GM23338 (cell line): ENCODE results near the gene ADTRP. TPM values are rescaled to one million over a fixed set of nuclear protein-coding genes. Genes with fewer than 3 reads are reported as not detected.

Experiments
- ATAC-seq: fragments of 200-7000 bp; cut with Tn5 transposase; 3 replicates; pipeline ENCODE4 v1.9.1; 2020
- DNase-seq: peaks from one replicate; pipeline ENCODE4 v3.0.0-alpha.2; 2015; ENCODE audit warnings: low spot score
- H2AFZ ChIP-seq: fragments of 200-600 bp; sonication (generic); 2 replicates; pipeline ENCODE4 v1.8.0; 2016; ENCODE audit warnings: antibody characterized with exemption, mild to moderate bottlenecking, moderate library complexity
- H3F3A ChIP-seq: fragments of 200-600 bp; sonication (generic); replicated peaks from 2 replicates; pipeline ENCODE4 v1.8.0; 2017; ENCODE audit warnings: antibody characterized with exemption, mixed run types, low read depth
- H3K27ac ChIP-seq: fragments of 200-600 bp; sonication (generic); 2 replicates; pipeline ENCODE4 v1.6.1; 2016; ENCODE audit warnings: low read depth
- H3K27me3 ChIP-seq: fragments of 200-600 bp; sonication (generic); 2 replicates; pipeline ENCODE4 v1.8.0; 2016; ENCODE audit warnings: mild to moderate bottlenecking, mixed run types, moderate library complexity; ENCODE audit not compliant: insufficient read depth
- H3K36me3 ChIP-seq: fragments of 200-600 bp; sonication (generic); 2 replicates; pipeline ENCODE4 v1.8.0; 2016; ENCODE audit warnings: mild to moderate bottlenecking; ENCODE audit not compliant: insufficient read depth
- H3K4me1 ChIP-seq: fragments of 200-600 bp; sonication (generic); 2 replicates; pipeline ENCODE4 v1.8.0; 2016; ENCODE audit warnings: mild to moderate bottlenecking, moderate library complexity; ENCODE audit not compliant: insufficient read depth
- H3K4me2 ChIP-seq: fragments of 200-600 bp; sonication (generic); 2 replicates; pipeline ENCODE4 v1.7.1; 2017; ENCODE audit warnings: mixed run types
- H3K4me3 ChIP-seq: fragments of 200-600 bp; sonication (generic); 2 replicates; pipeline ENCODE4 v1.6.1; 2016; ENCODE audit warnings: mixed run types
- H3K79me2 ChIP-seq: fragments of 200-600 bp; sonication (generic); replicated peaks from 2 replicates; pipeline ENCODE4 v1.8.0; 2017; ENCODE audit warnings: mild to moderate bottlenecking; ENCODE audit not compliant: insufficient read depth
- H3K9me2 ChIP-seq: fragments of 200-600 bp; sonication (generic); 2 replicates; pipeline ENCODE4 v1.8.0; 2017; ENCODE audit not compliant: insufficient read depth
- H4K20me1 ChIP-seq: fragments of 200-600 bp; sonication (generic); replicated peaks from 2 replicates; pipeline ENCODE4 v1.8.0; 2017; ENCODE audit warnings: mild to moderate bottlenecking; ENCODE audit not compliant: insufficient read depth
- H3K27ac Mint-ChIP-seq: 2 replicates; pipeline ENCODE4 v1.8.0; 2020; ENCODE audit warnings: inconsistent platforms, mild to moderate bottlenecking, moderate library complexity, mixed read lengths
- H3K27me3 Mint-ChIP-seq: 3 replicates; pipeline ENCODE4 v1.8.0; 2022; ENCODE audit warnings: low read depth, mild to moderate bottlenecking, moderate library complexity, mixed read lengths, inconsistent platforms; ENCODE audit not compliant: insufficient read depth, poor library complexity
- H3K36me3 Mint-ChIP-seq: 3 replicates; pipeline ENCODE4 v1.8.0; 2021; ENCODE audit warnings: low read depth, mild to moderate bottlenecking, inconsistent platforms, moderate library complexity, mixed read lengths
- H3K4me1 Mint-ChIP-seq: 3 replicates; pipeline ENCODE4 v1.8.0; 2020; ENCODE audit warnings: mild to moderate bottlenecking, inconsistent platforms, mixed read lengths
- H3K4me3 Mint-ChIP-seq: 3 replicates; pipeline ENCODE4 v1.8.0; 2021; ENCODE audit warnings: moderate library complexity, mild to moderate bottlenecking, inconsistent platforms, mixed read lengths
- H3K9me3 Mint-ChIP-seq: 3 replicates; pipeline ENCODE4 v1.8.0; 2020; ENCODE audit warnings: moderate library complexity, mild to moderate bottlenecking, inconsistent platforms, mixed read lengths
- CREB1 ChIP-seq: fragments of 250-450 bp; sonication (Bioruptor Pico); IDR thresholded peaks from 2 replicates; pipeline ENCODE4 v1.5.0; 2020; ENCODE audit warnings: low read depth, mild to moderate bottlenecking, moderate library complexity
- EZH2 ChIP-seq: fragments of 200-600 bp; sonication (generic); IDR thresholded peaks from one replicate; pipeline ENCODE4 v1.8.0; 2017; ENCODE audit warnings: antibody characterized with exemption, mild to moderate bottlenecking, low read depth; ENCODE audit not compliant: unreplicated experiment
- EZH2phosphoT487 ChIP-seq: fragments of 200-600 bp; sonication (generic); IDR thresholded peaks from one replicate; pipeline ENCODE4 v1.8.1; 2018; ENCODE audit warnings: antibody characterized with exemption; ENCODE audit not compliant: unreplicated experiment
- JUNB ChIP-seq: IDR thresholded peaks from one replicate; pipeline ENCODE4 v1.6.1; 2016; ENCODE audit warnings: antibody characterized with exemption; ENCODE audit not compliant: unreplicated experiment
- NANOG ChIP-seq: IDR thresholded peaks from 2 replicates; pipeline ENCODE4 v1.6.1; 2016; ENCODE audit warnings: antibody characterized with exemption, borderline replicate concordance
- POLR2AphosphoS5 ChIP-seq: IDR thresholded peaks from 2 replicates; pipeline ENCODE4 v1.6.1; 2016; ENCODE audit warnings: antibody characterized with exemption, low read depth
- STAT1 ChIP-seq: IDR thresholded peaks from one replicate; pipeline ENCODE4 v1.6.1; 2016; ENCODE audit warnings: antibody characterized with exemption; ENCODE audit not compliant: unreplicated experiment
- ZNF114 ChIP-seq: fragments of 250-450 bp; sonication (Bioruptor Pico); IDR thresholded peaks from 2 replicates; pipeline ENCODE4 v1.5.0; 2020; ENCODE audit warnings: mild to moderate bottlenecking, moderate library complexity
- ZNF331 ChIP-seq: fragments of 250-450 bp; sonication (Bioruptor Pico); IDR thresholded peaks from 2 replicates; pipeline ENCODE4 v1.5.0; 2020; ENCODE audit warnings: low read depth, mild to moderate bottlenecking, moderate library complexity
- ZNF462 ChIP-seq: fragments of 250-450 bp; sonication (Bioruptor Pico); IDR thresholded peaks from 2 replicates; pipeline ENCODE4 v1.5.0; 2020; ENCODE audit warnings: mild to moderate bottlenecking, moderate library complexity
- polyA plus RNA-seq: library from polyadenylated mRNA; unstranded; fragments of >200 nt; fragmentation: Nextera tagmentation; extraction: Ambion mirVana; gene quantifications from 2 replicates; pipeline ENCODE4 v1.2.1, GENCODE V29; 2016
- total RNA-seq: library from RNA; depleted of rRNA; stranded (reverse); fragments of >200 nt; shearing (Covaris generic); gene quantifications from 2 replicates; pipeline ENCODE4 v1.2.3, GENCODE V29; 2014
- TF ChIP-seq, protein P1 (sequence below): IDR thresholded peaks from 2 replicates; pipeline ENCODE4 v1.6.1; 2016; ENCODE audit warnings: antibody characterized with exemption
- TF ChIP-seq, protein P2 (sequence below), 2 experiments: fragments of 200-600 bp in 1 of 2; sonication (generic) in 1 of 2; conservative IDR thresholded peaks; 2 replicates each; pipeline versions ENCODE4 v1.5.1 to v1.6.1; 2016 to 2017; ENCODE audit warnings: antibody characterized with exemption in 2 of 2, low read depth in 2 of 2, mild to moderate bottlenecking in 2 of 2, moderate library complexity in 1 of 2

Gene ADTRP
- total and polyA plus RNA-seq, 2 experiments from 2014 or later: not detected

DNA sequence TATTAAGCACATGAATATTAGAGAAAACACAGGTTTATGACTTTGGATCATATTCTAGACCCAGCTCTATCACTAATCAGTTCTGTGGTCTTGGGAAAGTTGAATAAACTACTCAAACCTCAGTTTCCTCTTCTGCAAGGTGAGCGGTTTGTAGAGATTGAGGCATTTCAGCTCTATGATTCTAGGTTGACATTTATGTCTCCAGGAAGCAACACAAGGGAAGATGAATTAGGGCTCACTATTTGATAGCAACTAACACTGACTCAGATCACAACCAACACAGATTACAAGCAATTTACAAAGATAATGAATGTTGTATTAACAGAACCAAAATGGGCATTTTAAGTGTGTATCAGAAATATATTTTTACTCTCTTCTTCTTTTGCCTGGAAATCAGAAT, 21.9 kb downstream of the ADTRP start:
- DNase-seq (no peak), ATAC-seq (no peak)
- Histone ChIP-seq H3K4me2 (no peak overlapping the region), H3K4me1 (no peaks in the 10 kb centered on the region), H3K79me2 (no peaks in the 10 kb centered on the region), H3K27ac (no peak overlapping the region), H3F3A (no peaks in the 10 kb centered on the region), H3K4me3 (no peak overlapping the region), H3K27me3 (no peaks in the 10 kb centered on the region), H4K20me1 (no peaks in the 10 kb centered on the region), H3K36me3 (no peaks in the 10 kb centered on the region), H2AFZ (no peak overlapping the region), H3K9me2 (no peaks in the 10 kb centered on the region)
- H3K4me3 Mint-ChIP-seq: no peak overlapping the region
- no peaks in the 10 kb centered on the region for H3K9me3 Mint-ChIP-seq
- peaks cover 13% of the 10 kb centered on the region for H3K4me1 Mint-ChIP-seq
- no peak overlapping the region for H3K27ac Mint-ChIP-seq
- peaks cover 4% of the 10 kb centered on the region for H3K27me3 Mint-ChIP-seq
- no peaks in the 10 kb centered on the region for H3K36me3 Mint-ChIP-seq
- TF ChIP-seq, protein P1, sequence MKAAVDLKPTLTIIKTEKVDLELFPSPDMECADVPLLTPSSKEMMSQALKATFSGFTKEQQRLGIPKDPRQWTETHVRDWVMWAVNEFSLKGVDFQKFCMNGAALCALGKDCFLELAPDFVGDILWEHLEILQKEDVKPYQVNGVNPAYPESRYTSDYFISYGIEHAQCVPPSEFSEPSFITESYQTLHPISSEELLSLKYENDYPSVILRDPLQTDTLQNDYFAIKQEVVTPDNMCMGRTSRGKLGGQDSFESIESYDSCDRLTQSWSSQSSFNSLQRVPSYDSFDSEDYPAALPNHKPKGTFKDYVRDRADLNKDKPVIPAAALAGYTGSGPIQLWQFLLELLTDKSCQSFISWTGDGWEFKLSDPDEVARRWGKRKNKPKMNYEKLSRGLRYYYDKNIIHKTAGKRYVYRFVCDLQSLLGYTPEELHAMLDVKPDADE: no peak
- TF ChIP-seq STAT1 (no peak), JUNB (no peak), EZH2 (no peak), EZH2phosphoT487 (no peak), CREB1 (CRISPR knock-in tag) (no peak), ZNF114 (CRISPR knock-in tag) (no peak), NANOG (no peak), ZNF331 (no peak), POLR2AphosphoS5 (no peak)

- no peaks in the 10 kb centered on the region for H3K9me2 ChIP-seq
- H3K36me3 ChIP-seq: no peaks in the 10 kb centered on the region
- DNase-seq (no peak), ATAC-seq (no peak)
- Mint-ChIP-seq H3K4me3 (no peak overlapping the region), H3K27me3 (peaks cover 4% of the 10 kb centered on the region), H3K27ac (no peak overlapping the region), H3K4me1 (peaks cover 13% of the 10 kb centered on the region), H3K9me3 (no peaks in the 10 kb centered on the region), H3K36me3 (no peaks in the 10 kb centered on the region)
- no peak overlapping the region for H3K27ac ChIP-seq
- no peaks in the 10 kb centered on the region for H3K4me1 ChIP-seq
- H3K4me3 ChIP-seq: no peak overlapping the region
- H3K79me2 ChIP-seq: no peaks in the 10 kb centered on the region
- H4K20me1 ChIP-seq: no peaks in the 10 kb centered on the region
- H2AFZ ChIP-seq: no peak overlapping the region
- no peak overlapping the region for H3K4me2 ChIP-seq
- no peaks in the 10 kb centered on the region for H3F3A ChIP-seq
- H3K27me3 ChIP-seq: no peaks in the 10 kb centered on the region
- TF ChIP-seq ZNF462: no peak
- no peak for TF ChIP-seq POLR2AphosphoS5
- TF ChIP-seq CREB1 (CRISPR knock-in tag): no peak
- no peak for TF ChIP-seq STAT1
- TF ChIP-seq EZH2: no peak
- TF ChIP-seq, protein P1: no peak
- TF ChIP-seq JUNB: no peak
- TF ChIP-seq, protein P2, sequence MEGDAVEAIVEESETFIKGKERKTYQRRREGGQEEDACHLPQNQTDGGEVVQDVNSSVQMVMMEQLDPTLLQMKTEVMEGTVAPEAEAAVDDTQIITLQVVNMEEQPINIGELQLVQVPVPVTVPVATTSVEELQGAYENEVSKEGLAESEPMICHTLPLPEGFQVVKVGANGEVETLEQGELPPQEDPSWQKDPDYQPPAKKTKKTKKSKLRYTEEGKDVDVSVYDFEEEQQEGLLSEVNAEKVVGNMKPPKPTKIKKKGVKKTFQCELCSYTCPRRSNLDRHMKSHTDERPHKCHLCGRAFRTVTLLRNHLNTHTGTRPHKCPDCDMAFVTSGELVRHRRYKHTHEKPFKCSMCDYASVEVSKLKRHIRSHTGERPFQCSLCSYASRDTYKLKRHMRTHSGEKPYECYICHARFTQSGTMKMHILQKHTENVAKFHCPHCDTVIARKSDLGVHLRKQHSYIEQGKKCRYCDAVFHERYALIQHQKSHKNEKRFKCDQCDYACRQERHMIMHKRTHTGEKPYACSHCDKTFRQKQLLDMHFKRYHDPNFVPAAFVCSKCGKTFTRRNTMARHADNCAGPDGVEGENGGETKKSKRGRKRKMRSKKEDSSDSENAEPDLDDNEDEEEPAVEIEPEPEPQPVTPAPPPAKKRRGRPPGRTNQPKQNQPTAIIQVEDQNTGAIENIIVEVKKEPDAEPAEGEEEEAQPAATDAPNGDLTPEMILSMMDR (conservative IDR thresholded peaks at IDR 0.05; ENCODE audit: low read depth in 2 of 2): no peak
- no peak for TF ChIP-seq ZNF114 (CRISPR knock-in tag)
- TF ChIP-seq ZNF331: no peak
- TF ChIP-seq NANOG: no peak
Observed at GRCh38 chr6:11756292-11756691, 22.3 kb downstream of the ADTRP start.
